Measurements from ENCODE around the gene LINGO4.
"Not testable (repeated sequence)": the region's sequence is repeated elsewhere in the genome, so short reads cannot be mapped to it uniquely, and the experiment has no call there.

The LINGO4 gene

DNA sequence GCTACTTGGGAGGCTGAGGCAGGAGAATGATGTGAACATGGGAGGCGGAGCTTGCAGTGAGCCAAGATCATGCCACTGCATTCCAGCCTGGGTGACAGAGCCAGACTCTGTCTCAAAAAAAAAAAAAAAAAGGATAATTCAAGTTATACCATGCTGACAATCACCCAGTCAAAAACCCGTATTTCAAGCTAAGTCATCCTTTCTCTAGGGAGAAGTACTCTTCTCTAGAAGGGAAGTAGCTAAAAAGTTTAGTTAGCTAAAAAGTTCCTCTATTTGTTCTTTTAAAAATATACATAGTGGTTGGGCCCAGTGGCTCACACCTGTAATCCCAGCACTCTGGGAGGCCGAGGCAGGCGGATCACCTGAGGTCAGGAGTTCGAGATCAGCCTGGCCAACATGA, 24.5 kb downstream of the LINGO4 start:
- not testable (repeated sequence) for DNase-seq

DNA sequence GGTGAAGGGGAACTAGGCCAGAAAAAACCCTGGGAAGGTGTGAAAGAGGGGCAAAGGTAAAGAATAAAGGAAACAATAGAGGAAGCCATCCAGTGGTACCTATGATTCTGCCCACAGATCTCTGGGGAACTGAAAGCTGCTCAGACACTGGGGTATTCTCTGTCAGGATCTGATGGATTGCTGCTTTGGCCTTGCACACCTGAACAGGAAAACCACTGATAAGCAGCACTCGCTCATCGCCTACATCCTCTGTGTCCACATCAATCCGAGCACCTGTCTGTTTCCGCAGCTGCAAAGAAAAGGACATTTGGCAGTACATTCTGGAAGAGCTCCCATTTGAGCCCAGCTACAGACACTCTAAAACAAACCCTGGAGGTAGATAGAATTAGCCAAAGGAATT, 25.4 kb downstream of the LINGO4 start:
- no peak for DNase-seq

DNA sequence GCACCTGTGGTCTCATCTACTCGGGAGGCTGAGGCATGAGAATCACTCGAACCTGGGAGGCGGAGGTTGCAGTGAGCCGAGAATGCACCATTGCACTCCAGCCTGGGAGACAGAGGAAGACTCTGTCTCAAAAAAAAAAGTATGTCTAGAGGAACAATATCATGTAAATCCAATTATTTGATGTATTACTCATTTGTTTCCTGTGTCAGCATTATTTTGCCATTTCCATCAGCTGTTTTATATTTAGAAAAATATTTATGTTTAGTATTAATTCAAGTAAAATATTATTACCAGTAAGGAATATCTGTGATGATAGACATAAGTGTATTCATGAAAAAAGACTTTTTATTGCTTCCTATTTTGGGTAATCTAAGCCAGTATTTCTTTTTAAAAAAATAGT, 27.9 kb downstream of the LINGO4 start:
- no peak for DNase-seq

DNA sequence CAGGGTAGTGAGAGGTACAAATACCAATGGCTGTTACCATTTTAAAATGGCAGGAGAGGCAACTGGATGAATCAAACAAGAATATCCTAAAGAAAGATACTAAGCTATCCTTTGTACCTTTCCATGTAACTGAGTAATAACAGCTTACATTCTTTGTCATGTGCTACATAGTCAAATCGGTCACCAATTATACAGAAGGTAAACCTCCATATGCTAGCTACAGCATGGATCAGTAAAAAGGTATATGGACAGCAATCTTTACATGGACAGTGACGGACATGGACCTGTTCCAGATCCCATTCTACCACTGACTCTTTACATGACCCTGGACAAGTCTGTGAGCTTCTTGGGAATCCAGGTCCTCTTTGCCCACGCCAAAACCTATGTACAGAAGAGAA, 28.6 kb downstream of the LINGO4 start:
- DNase-seq, result no peak

DNA sequence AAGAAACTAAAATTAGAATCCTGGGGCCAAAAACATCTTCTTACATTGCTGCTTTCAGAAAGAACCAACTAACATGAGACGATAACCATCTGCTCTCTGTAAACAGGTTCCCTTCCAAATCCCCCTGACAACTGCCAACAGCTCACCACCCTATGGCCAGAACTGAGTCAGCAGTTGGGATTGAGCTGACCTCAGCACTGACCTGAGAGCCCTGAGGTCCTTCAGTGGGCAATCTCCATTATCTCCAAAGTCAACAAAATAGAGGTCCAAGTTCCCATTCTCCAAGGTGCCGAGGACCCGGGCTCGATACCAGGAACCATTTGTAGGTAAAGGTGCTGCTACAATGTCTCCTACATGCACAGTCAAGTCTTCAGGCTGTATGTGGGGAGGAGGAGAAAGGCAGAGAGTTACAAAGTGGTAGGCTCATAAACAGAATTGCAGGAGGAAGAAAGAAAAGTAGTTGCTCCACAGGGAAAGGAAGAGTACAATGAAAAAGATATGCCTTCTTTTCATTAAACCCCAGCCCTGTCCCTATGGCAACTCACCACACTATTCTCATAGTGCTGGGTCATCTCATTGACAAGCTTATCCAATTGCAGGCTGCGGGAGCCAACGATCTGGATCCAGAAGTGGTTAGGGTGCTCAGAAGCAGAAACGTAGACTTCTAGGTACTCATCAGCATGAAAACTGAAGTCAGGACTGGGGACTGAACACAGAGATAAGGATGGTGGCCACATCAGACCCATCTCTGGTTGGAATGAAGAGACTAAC, 29.1 kb downstream of the LINGO4 start:
- DNase-seq, result no peak

DNA sequence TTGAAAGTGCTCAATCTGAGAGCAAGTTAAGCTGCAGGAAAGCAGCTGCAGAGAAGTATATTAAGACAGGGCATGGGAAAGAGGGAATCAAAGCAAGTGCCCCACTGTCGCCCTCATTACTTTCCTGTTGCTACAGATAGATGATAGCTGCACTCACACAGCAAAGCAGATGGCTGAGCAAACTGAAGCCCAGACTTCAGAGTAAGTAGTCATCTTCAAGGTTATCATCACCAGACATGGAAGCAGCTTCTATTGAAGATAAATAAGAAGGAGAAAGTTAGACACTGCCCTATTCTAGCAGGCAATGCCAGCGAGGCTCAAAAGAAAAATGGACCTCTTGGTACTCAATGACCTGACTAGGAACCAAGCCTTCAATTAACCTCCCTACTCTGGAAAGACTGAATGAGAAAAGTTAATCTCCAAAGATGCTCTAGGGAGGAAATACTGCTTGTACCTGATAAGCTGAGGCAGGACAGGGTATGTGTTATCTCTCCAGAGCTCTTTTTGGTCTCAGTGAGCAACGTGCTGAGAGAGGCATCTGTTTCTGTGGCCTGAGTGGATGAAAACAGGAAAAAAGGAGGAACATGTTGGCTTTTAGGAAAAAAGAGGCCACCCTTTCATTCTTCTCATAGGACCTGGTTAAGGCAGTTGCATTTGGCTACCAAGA, 30.8 kb downstream of the LINGO4 start:
- no peak for DNase-seq

DNA sequence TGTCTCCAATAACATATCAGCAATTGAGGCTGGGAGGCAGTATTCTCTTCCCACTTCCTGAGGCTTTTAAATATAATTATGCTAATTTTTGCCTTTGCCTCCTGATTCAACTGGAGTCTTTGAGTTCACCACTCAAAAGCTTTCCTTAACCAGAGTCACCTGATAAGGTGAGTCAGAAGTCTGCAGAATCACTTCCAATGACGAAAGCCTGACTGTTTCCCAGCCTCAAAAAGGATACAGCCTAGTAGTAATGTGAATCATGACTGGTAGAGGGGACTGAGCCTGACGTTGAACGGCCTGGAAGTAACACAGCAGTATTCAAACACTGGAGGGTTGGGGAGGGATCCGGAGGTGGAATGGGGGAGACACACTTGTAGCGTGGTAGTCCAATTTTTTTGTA, 31.5 kb downstream of the LINGO4 start:
- DNase-seq, result no peak

DNA sequence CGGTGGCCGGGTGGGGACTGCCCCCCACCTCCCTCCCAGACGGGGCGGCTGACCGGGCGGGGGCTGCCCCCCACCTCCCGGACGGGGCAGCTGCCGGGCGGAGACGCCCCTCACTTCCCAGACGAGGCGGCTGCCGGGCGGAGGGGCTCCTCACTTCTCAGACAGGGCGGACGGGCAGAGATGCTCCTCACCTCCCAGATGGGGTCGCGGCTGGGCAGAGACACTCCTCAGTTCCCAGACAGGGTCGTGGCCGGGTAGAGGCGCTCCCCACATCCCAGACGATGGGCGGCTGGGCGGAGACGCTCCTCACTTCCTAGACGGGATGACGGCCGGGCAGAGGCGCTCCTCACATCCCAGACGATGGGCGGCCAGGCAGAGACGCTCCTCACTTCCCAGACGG, 35.9 kb downstream of the LINGO4 start:
- not testable (repeated sequence) for DNase-seq

DNA sequence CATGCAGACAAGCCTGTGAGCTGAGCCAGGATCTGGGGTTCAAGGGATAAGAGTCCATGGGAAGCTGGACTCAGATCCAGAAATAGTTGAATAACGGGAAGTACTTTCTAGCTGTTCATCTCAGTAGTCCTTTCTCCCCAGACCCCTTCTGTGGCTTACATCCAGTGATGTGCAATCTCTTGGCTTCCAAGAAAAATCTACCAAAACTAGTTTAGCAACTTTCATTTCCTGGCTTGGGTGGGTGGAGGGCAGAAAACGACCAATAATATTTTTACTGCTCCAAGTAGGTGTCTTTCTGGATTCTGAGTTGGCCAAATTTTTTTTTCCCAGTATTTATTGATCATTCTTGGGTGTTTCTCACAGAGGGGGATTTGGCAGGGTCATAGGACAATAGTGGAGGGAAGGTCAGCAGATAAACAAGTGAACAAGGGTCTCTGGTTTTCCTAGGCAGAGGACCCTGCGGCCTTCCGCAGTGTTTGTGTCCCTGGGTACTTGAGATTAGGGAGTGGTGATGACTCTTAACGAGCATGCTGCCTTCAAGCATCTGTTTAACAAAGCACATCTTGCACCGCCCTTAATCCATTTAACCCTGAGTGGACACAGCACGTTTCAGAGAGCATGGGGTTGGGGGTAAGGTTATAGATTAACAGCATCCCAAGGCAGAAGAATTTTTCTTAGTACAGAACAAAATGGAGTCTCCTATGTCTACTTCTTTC, 36.7 kb downstream of the LINGO4 start:
- not testable (repeated sequence) for DNase-seq

DNA sequence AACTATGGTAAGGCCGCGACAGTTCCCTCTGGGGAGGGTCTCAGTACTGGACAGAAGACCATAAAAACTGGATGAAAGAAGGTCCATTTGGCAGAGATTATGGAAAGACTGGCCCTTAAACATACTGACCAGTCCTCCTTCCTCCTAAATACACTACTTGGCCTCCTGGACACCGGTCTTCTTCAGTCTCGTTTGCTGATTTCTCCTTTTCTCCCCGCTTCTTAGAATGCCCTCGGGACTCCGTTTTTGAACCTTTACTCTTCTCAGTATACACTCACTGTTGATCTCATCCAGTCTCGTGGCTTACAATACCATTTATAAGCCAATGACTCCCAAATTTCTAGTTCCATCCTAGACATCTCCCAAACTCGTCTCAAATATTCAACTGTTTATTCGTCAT, 41.2 kb downstream of the LINGO4 start:
- DNase-seq, result no peak

DNA sequence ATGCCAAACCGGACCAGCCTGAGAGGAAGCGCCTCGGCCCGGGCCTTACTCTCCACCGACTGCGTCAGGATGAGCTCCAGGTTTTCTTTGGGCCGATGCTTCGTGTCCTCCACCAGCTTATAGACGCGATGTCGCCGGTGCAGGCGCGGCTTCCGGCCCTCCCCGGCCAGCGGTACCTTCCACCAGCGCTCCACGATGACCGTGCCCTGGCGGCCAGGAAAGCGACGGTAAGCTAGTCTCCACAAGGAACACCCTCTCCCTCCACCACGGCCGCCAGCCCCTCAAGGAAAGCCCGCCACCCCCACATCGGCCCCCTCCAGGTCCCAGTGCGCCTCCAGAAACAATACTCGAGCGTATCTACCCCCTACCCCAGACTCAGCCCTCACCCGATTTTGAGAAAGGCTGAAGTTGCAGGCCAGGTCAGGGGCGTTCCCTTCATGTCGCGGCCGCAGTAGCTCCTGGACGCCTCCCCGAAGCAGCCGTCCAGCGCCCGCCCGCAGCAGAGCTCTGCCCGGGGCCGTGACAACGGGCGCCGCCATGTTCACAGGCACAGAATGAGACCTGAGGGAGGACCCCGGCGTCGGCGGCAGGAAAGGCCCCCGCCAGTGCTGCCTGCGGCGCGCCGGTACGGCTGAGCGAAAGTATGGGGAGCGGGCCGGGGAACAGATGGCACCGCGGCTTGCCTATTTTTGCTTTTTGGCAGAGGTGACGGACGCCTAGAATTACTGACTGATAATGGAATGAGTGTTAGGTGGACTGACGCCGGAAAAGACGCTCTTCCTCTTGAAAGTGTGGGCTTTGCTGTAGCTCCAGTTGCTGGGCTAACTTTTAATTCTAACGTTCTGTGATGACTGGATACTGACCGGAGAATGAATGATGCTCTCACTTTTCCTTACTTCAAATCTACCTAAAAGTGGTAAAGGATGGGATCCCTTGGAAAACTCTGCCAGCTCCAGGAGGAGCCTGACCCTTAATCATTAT, 42.0 kb downstream of the LINGO4 start, which contains the start of gene MRPL9:
MRPL9 (minus strand) TSS at position 556 of the 981 bp plus-strand sequence; CDS start at position 539, 17 bp downstream.
- peak; percentile 65 to 91 (median 76) for DNase-seq

DNA sequence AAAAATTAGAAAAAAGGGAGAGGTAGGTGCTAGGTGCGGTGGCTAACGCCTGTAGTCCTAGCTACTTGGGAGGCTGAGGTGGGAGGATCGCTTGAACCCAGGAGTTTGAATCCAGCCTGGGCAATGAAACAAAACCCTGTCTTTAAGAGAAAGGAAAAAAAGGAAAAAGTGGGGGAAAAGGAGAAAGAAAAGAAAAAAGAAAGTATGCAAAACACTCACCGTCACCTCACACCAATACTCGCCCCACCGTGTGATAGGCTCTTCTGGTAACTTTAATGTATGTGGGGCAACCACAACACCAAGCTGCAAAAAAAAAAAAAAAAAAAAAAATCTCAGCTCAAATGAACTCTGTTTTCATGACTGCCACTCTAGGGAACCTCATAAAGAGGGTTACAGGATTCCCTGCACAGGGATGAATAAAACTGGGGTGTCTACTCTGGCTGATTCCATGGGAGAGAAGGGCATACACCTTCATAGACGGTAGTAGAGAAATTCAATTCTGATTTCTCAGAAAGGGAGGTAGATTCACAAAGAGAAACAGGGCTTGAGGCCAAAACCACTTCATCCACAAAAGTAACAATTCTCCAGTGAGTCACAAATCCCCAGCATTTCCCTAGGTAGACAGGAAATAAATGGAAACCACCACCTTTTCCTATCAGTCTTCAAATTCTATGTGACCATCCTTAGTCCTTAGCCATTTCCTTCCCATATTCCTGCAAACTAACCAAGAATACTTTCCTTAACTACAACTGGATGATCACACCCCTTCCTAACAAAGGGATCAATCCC, 44.4 kb downstream of the LINGO4 start:
- no peak for DNase-seq

DNA sequence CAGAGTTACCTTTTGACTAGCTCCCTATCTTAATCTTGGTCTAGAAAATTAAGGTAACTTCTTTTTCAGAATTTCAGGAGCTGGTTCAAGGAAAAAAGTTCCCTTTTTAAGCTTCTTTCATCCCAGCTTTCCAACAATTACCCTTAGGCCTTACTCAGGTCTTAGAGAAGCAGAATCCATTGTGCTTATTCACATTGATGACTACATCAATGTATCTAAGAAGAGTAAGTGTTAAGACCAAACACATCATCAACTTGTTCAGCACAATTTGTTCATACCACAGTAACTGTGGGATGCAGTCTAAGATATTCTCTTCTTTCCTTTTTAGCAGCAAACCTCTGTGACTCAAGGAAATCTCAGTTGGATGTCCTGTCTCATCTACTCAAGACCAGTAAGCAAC, 46.0 kb downstream of the LINGO4 start:
- DNase-seq, result no peak

DNA sequence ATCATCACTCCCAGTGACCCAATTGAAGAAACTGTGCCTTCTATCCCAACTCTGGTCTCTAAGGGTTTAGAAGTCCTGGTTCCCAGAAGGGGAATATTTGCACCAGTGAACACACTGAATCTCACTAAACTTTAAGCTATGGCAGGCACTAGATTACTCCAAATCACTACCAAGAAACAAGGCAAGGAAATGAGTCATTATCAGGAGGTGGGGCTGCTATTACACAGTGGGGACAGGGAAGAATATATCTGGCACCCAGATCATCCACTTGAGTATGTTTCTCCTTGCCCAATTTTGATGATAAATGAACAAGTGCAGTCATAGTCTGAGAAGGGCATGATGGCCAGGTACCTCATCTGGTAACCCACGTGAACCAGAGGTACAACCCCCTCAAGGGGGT, 48.9 kb downstream of the LINGO4 start:
- no peak for DNase-seq
